HG03571 (cell line): ENCODE results near the gene HOXC11.
A peak's percentile ranks its signal among the peaks of the same experiment; 100 is the strongest.

Source experiments
- ATAC-seq: cut with Tn5 transposase; IDR thresholded peaks from one replicate; pipeline ENCODE4 v1.9.1; 2021; ENCODE audit not compliant: unreplicated experiment

The HOXC11 gene

DNA sequence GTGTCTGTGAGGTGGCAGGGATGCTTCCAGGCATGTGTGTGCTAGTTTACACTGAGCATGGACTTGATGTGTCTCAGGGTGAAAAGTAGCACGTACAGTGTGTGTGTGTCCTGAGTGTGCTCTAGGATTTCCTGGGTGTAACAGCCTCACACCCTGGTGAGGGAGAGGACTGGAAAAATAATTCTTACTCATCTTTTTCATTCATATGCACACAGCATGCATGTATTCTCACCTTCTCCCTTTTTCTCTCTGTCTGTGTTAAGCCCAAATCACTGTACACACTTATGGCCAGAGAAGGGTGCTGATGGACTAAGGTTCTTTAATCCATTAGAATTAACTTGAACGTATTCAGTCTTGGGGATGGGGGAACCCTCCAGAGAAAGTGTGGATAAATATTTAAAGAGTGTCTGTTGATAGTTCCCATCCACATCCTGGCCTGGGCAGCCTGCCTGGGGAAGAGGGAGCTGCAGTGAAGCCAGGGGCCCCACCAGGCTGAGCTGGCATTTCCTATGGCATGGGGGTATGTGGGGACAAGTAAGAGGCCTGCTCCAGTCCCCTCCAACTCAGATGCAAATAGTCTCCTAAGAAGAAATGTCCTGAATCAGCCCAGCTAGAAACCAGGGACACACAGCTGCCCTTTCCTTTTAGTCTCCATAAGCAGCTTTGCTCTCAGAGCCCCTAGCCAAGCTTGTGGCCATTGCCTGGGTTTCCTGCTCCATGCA, 34.8 kb downstream of the HOXC11 start:
- ATAC-seq, result no peak

DNA sequence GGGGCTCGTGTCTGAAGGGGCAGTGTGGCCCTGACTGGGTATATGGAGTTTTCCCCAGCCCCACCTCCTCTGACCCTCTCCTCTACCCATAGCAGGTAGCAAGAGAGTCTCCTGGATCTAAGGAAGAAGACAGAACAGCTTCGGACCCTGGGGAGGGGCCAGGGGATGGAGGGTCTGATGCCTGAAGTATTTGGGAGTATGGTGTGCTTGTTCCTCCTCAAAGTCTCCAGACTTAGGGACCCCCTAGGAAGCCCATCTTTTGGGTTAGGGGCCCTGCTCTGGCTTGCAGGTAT, 35.3 kb downstream of the HOXC11 start:
- ATAC-seq, result no peak

DNA sequence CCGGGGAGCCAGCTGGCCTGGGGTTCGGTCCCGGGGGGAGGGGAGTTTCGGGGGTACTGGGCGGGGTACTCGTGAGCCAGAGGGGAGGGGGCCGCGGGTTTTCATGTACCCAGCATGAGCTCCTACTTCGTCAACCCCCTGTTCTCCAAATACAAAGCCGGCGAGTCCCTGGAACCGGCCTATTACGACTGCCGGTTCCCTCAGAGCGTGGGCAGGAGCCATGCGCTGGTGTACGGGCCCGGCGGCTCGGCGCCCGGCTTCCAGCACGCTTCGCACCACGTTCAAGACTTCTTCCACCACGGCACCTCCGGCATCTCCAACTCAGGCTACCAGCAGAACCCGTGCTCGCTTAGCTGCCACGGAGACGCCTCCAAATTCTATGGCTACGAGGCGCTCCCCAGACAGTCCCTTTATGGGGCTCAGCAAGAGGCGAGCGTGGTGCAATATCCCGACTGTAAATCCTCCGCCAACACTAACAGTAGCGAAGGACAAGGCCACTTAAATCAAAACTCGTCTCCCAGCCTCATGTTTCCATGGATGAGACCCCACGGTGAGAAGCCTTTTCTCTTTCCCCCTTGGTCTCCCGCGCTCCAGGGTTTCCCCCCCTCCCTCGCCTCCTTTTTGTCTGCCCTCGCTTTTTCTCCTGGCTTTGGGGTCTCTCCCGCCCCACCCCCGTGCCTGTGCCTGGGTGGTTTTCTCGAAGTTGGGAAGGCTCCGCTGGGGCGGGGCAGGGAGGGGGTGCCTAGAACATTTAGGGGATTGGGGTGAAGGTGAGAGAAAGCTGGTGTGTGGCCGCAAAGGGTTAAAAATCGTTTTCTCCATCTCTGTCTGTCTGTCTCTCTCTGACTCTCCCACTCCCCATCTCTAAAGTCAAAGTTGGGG, 36.5 kb downstream of the HOXC11 start:
- no peak for ATAC-seq

DNA sequence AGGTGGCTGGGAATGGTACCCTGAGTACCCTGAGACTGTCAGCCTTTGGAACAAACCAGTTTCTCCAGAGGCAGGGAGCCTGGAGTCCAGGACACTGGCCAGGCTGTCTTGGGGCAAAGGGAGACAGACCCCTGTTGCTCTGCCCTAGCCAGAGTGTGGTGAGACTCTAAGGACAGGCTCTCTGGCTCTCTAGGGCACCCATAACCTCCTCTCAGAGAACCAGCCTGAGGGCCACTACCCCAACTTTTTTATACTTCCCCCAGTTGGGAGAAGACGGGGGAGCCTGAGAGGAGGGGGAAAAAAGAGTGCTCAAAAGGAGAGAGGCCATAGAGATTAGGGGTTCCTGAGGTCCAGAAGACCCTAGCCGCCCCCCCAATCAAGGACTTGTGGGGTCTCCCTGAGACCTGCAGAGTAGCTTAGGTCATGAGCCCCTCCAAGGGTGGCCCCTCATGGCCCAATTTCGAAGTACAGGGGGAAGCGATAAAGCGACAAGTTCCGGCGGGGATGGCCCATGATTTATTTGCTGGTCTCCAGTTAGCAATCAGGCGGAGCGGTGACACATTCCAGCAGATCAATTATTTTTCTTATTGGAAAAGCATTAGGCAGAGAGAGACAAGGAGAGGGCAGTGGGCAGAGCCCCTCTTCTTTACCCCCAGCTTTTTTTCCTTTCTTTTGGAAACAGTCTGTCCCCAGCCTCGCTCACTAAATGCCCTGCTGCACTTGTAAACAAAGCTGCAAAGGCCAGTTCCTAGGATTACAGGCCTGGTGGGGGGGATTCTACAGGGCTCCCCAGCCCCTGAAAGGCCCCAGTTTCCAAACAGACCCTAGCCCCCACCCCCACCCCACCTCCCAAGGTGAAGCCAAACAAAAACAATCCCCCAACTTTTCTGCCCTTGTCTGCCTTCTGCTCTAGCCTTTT, 37.4 kb downstream of the HOXC11 start:
- no peak for ATAC-seq

DNA sequence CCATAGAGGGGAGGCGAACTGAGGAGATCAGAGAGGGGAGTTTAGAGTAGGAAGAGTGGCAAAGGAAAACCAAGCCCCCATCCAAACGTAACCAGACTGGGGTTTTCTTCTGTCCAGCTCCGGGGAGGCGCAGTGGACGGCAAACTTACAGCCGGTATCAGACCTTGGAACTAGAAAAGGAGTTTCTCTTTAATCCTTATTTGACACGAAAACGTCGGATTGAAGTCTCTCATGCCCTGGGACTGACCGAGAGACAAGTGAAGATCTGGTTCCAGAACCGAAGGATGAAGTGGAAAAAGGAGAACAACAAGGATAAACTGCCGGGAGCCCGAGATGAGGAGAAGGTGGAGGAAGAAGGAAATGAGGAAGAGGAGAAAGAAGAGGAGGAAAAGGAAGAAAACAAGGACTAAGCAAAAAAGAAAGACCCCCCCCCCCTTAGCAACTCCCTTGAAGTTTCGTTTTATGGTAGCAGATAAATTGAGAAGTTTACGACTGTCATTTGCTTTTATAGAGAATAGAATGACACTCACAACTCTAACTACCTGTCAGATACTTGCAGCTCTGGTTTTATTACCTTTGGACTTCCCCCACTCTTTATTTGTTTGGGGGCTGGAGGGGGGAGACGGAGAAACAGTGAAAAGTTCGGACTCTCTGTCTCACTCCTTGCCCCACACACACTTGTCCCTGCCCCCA, 38.2 kb downstream of the HOXC11 start:
- no peak for ATAC-seq

DNA sequence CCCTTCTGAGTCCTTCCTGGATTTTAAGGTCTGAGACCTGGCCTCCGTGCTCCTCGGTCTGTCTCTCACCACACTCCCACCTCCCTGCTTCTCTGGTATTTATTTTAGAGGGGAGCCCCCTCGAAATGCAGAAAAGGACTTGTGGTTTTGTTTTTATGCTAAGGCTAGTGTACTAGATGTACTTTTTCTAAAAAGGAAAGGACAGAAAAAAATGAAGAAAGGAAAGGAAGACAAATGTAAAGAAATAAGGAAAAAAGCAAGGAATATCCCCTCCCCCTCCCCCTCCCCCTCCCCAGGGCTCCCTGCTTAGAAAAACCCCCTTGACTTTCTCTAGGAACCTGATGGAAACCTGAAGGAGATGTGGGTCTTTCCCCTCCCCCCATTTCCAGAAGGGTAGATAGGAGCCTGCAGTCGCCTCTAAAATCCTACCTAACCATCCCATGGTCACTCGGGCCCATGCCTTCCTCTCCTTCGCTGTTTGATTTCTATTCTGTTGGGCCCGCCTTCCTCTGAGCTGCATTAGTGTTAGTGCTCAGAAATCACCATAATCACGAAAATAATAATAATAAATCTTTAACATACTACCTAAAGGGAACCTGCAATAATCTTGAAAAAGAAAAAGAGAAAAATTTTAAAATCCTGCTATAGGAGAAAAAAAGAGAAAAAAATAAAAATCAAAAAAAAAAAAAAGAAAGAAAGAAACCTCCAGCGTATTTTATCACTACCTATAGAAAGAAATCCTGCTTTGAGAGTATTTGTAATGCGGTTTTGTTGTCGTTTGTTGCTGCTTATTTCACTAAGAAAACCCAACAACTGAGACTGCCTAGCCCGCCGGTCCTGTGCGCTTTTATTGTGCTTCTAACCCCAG, 39.0 kb downstream of the HOXC11 start:
- ATAC-seq, result no peak

DNA sequence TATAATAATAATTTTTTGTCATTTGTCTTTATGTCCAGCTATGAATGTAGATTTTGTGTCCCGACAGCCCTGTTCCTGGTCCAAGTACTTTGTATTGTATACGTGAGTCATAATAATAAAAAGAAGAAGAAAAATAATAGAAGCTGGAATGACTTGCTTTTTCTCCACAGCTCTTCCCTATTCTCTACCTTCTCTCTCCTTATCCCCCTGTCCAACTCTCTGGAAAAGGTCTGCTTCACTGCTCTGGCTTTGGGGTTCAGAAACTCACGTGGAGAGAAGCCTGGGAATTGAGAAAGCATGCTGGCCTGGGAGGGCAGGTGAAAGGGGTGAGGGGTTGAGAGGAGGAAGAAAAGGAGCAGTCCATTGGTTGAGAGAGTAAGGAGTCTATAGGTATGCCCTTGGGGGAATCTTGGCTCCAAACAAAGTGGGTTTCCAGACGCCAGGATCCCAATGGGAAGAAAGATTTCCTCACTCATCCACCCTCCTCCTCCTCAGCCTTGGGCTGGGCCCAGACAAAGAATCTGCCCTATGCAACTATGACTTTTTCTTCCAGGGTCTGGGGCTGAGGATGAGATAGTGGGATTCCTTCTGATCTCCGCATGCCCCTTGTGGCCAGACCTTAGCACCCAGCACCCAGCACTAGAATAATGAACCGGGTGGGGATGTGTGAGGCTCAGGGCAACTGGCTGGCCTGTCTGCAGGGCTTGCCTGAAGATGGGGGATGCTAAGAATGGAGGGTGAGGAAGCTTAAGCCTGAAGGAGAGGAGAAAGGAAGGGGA, 39.9 kb downstream of the HOXC11 start:
- ATAC-seq, result no peak

DNA sequence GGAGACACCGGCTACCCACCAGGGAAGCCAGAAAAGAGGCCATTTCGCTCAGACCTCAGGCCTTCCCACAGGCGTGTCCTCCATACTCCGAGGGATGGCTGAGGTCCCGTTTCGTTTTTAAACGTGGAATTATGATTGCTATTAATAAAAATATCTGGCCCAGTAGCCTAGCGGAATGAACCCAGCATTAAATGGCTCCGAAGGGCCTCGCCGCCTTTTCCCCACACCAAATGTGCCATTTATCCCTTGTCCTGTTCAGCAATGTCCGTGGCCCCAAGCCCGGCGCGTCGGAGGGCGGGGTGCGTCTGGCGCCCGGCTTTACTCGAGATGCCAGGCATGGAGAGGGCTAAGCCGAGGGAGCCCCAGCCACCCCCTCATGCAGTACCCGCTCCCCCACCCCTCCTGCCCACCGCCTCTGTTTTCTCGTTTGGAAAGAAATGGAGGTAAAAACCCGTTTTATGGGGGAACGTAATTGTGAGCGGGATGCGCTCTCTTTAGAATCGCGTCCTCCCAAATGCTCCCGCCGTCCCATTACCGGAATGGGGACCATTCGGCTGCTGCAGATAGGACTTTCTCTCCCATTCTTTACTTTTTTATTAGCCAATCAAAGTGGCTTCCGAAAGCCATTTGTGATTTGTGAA, 41.6 kb downstream of the HOXC11 start:
- no peak for ATAC-seq

DNA sequence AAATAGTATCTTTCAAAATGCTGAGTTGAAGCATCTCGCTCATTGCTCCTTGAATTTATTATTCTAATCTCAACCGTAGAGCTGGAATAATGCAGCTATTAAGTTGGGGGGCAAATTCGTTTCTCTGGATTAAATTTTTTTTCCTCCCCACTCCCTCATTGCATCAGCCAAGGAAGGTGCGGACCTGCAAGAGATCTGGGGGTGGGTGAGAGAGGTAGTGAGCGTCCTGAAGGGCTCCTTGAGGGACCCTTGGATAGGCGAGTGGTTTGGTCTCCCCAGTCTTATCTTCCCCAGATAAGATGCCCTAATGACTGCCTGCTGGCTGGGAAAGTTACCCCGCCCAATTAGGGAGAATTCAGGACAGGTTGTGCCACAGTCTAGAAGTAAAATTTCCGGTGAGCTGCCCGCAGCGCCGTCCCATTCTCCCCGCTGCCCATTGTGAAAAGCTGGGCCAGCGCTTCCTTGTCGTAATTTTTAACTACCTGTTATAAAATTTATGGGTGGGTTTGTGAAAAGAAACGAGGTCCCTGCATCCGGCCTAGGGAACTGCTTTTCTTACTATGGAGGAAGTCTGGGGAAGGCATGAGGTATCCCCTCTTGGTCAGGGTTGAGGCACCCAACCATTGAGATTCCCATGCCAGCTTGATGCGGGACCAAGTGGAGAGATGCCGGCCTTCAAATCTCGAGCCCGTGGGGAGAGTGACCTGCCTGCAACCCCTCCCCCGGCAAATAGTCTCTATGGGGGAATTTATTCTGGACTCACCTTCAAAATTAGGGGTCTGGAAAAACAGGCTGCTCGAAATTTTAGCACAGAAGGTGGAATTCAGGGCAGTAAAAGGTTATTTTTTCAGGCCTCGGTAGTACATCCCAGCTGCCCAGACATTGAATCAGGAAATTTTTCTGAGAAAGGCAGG, 42.3 kb downstream of the HOXC11 start:
- no peak for ATAC-seq

DNA sequence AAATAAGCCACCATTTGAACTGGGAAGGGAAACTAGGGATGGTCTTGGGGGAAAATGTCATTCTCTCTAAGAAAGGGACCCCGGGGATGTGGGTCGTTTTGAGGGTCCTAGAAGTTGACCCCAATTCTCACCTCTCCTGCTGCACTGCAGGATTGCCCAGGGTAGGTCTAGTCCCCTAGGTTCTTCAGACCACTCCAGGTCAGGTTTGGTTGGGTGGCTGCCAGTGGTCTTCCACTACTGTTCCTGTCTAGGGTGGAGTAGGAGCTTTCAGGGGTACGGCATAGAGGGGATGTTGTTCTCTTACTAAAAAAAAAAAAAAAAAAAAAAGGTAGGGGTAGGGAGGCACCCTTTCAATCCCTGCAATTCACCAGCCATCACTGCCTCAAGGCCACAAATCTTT, 43.1 kb downstream of the HOXC11 start:
- no peak for ATAC-seq

DNA sequence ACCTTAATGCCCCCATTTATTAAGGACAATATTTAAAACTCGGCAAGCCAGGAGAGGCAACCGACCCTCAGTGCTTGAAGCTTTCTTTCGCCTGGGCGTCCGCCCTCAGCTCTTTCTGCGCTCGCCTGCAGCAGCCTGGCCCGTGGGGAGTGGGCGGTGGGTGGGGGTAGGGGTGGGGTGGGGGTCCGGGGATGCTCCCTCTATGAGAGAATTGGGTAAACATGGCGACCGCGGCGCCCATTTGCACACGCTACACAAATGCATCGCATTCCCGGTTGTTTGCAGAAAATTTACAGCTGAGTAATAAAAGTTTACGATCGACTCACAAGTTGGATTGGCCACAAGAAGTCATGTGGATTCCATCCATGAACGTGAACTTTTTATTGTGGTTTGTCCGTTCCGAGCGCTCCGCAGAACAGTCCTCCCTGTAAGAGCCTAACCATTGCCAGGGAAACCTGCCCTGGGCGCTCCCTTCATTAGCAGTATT, 43.6 kb downstream of the HOXC11 start:
- ATAC-seq, result no peak

DNA sequence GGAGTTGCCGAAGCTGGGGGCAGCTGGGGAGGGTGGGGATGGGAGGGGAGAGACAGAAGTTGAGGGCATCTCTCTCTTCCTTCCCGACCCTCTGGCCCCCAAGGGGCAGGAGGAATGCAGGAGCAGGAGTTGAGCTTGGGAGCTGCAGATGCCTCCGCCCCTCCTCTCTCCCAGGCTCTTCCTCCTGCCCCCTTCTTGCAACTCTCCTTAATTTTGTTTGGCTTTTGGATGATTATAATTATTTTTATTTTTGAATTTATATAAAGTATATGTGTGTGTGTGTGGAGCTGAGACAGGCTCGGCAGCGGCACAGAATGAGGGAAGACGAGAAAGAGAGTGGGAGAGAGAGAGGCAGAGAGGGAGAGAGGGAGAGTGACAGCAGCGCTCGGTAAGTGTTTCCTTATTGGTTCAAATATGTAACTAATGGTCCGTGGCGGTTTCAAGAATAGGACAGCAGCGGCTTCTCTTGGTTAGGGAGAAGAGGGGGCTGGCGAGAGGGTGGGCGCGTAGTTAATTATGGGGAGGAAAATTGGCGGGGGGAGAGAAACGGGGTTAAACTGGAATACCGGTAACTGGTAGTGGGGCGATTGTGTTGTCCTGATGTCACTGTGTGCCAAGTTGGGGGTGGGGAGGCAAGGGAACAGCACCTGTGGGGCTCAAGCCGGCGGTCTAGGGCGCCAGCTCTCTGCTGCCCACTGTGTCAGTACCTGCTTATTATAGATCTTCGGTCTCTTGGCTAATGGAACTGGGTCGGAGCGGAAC, 44.3 kb downstream of the HOXC11 start:
- peak; percentile 11 for ATAC-seq

DNA sequence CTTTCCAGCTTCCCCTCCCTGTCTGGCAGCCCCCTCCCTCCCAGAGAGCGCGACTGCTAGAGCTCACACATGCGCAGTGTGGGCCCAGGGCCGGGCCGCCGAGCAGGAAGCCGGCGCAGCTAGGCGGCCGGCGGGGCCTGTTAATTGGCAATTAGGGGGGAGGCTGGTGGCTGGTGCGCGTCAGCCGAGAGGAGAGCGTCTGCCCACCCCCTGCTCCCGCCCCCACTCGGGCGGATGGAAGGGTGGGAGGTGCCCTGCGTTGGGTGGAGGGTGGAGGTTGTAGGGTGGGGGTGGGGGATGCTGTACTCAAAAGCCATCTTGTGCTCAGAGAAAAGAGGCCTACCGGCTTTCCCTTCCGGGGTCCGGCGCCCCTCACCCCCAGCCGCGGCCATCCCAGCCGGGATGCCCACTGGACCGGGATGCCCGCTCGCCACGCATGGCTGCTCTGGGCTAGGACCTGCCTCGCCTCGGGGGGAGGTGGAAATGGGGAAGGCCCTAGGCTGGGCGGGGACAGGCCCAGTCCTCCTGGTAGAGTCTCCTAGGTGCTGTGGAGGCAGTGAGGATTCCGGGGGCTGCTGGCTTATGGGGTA, 45.0 kb downstream of the HOXC11 start:
- peak; percentile 81 for ATAC-seq

DNA sequence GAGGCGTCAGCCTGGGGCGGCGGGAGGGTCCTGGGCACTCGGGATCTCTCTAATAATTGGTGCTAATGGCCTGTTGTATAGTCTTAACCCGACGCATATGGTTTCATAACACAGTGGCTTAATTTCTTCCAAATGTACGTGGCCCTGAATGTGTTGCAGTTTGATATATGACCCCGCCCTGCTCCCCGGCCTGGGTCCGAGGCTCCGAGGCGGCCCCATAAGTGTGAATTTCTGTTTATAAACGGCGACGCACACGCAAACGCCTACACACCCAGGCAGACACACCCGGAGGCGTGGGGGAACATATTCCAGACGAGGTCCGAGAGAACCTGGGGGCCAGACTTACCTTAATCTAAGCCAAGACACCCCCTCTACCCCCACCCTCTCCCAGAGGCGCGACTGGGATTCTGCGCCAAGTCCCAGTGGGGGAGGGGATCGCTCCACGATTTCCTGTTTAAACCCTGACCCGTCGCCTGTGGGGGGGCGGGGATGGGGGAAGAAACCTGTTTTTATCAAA, 45.6 kb downstream of the HOXC11 start:
- no peak for ATAC-seq

DNA sequence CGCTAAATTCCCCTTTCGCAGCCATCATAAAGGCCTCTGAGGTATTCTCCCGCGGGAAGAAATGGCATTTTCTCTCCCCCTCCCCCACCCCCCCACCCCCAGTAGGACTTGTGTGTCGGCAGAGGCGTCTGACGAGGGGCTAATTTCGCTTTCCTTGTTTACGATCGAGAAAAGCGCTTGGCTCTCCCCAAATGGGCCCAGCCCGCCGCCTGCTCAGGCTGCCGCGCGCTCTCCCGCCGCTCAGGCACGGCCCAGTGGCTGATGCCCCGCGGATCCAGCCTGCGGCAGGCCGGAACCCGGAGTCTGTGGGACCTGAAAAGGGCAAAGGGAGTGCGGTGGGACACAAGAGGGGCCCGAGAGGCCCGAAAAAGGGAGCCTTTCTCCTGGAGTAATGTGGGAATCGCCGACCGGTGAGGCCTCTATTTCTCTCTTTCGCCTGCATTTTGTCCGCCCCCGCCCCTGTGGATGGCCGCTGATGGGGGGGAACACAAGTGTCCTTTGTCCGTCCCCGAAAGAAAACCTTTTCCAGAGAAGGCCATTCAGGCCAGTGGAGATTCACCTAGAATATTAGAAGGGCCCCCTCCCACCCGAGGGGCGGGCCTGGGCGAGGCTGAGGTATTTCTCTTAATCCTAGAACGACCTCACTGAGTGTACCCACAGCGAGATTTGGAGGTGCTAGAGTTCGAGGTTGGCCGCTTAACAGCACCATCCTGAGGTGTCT, 46.3 kb downstream of the HOXC11 start:
- no peak for ATAC-seq
